Astrocyte (in vitro differentiated cells and primary cell): ENCODE data around the gene RPL13A. TPM values are rescaled to one million over a fixed set of nuclear protein-coding genes. Genes with fewer than 3 reads are reported as not detected.

Experiments
- DNase-seq: peaks from one replicate; pipeline ENCODE4 v3.0.0-alpha.2; 2010; ENCODE audit warnings: low read depth
- FAIRE-seq: peaks from 2 replicates; lab custom pipeline; 2011; peaks lifted over from hg19 to GRCh38; lab: Jason Lieb, UNC
- H2AFZ ChIP-seq: 2 replicates; pipeline ENCODE4 v1.6.0; 2012; ENCODE audit warnings: low read depth, low read length, inconsistent platforms
- H3K27ac ChIP-seq: 2 replicates; pipeline ENCODE4 v1.5.1; 2011; ENCODE audit warnings: low read depth, low read length, inconsistent platforms
- H3K27me3 ChIP-seq: 2 replicates; pipeline ENCODE4 v1.6.0; 2011; ENCODE audit warnings: low read length, inconsistent platforms; ENCODE audit not compliant: insufficient read depth
- H3K36me3 ChIP-seq: 2 replicates; pipeline ENCODE4 v1.5.1; 2011; ENCODE audit warnings: low read length, inconsistent platforms; ENCODE audit not compliant: insufficient read depth
- H3K4me1 ChIP-seq: 2 replicates; pipeline ENCODE4 v1.5.1; 2011; ENCODE audit warnings: low read length, inconsistent platforms; ENCODE audit not compliant: insufficient read depth
- H3K4me2 ChIP-seq: 2 replicates; pipeline ENCODE4 v1.6.0; 2012; ENCODE audit warnings: low read length, inconsistent platforms
- H3K4me3 ChIP-seq: 2 replicates; pipeline ENCODE4 v1.5.1; 2011; ENCODE audit warnings: low read depth, mild to moderate bottlenecking, low read length, inconsistent platforms; ENCODE audit not compliant: insufficient read depth
- H3K79me2 ChIP-seq: 2 replicates; pipeline ENCODE4 v1.6.0; 2012; ENCODE audit warnings: mild to moderate bottlenecking, low read length, inconsistent platforms; ENCODE audit not compliant: insufficient read depth
- H3K9ac ChIP-seq: 2 replicates; pipeline ENCODE4 v1.6.0; 2012; ENCODE audit warnings: mild to moderate bottlenecking, low read length, inconsistent platforms
- H3K9me3 ChIP-seq: 2 replicates; pipeline ENCODE4 v1.5.1; 2012; ENCODE audit warnings: low read depth, mild to moderate bottlenecking, low read length, inconsistent platforms; ENCODE audit not compliant: insufficient read depth
- H4K20me1 ChIP-seq: 2 replicates; pipeline ENCODE4 v1.6.0; 2012; ENCODE audit warnings: low read length, inconsistent platforms; ENCODE audit not compliant: insufficient read depth
- H3K27ac Mint-ChIP-seq: one replicate; pipeline ENCODE4 v1.8.0; 2021; ENCODE audit warnings: mild to moderate bottlenecking, mixed read lengths; ENCODE audit not compliant: unreplicated experiment
- H3K27me3 Mint-ChIP-seq: one replicate; pipeline ENCODE4 v1.8.0; 2021; ENCODE audit warnings: low read depth, mixed read lengths; ENCODE audit not compliant: unreplicated experiment
- H3K36me3 Mint-ChIP-seq: one replicate; pipeline ENCODE4 v1.8.0; 2021; ENCODE audit warnings: low read depth, mixed read lengths; ENCODE audit not compliant: unreplicated experiment
- H3K4me1 Mint-ChIP-seq: one replicate; pipeline ENCODE4 v1.8.0; 2021; ENCODE audit warnings: low read depth, mixed read lengths; ENCODE audit not compliant: unreplicated experiment
- H3K4me3 Mint-ChIP-seq: one replicate; pipeline ENCODE4 v1.8.0; 2021; ENCODE audit warnings: mild to moderate bottlenecking, moderate library complexity, mixed read lengths; ENCODE audit not compliant: unreplicated experiment
- H3K9me3 Mint-ChIP-seq: one replicate; pipeline ENCODE4 v1.8.0; 2021; ENCODE audit warnings: mild to moderate bottlenecking, mixed read lengths; ENCODE audit not compliant: unreplicated experiment
- EZH2 ChIP-seq: IDR thresholded peaks from 2 replicates; pipeline ENCODE4 v1.6.1; 2012; ENCODE audit warnings: mild to moderate bottlenecking, low read length, inconsistent platforms; ENCODE audit not compliant: insufficient read depth
- total RNA-seq: library from RNA; stranded (reverse); gene quantifications from 2 replicates; pipeline ENCODE4 v1.2.1, GENCODE V29; 2021
- TF ChIP-seq, protein P1 (sequence below): IDR thresholded peaks from 2 replicates; pipeline ENCODE4 v1.5.1; 2011; ENCODE audit warnings: low read depth, mild to moderate bottlenecking, inconsistent platforms, low read length, moderate library complexity; ENCODE audit not compliant: insufficient read depth

The RPL13A gene
- total RNA-seq, 1 donor from 2014 or later: 2,119 TPM

DNA sequence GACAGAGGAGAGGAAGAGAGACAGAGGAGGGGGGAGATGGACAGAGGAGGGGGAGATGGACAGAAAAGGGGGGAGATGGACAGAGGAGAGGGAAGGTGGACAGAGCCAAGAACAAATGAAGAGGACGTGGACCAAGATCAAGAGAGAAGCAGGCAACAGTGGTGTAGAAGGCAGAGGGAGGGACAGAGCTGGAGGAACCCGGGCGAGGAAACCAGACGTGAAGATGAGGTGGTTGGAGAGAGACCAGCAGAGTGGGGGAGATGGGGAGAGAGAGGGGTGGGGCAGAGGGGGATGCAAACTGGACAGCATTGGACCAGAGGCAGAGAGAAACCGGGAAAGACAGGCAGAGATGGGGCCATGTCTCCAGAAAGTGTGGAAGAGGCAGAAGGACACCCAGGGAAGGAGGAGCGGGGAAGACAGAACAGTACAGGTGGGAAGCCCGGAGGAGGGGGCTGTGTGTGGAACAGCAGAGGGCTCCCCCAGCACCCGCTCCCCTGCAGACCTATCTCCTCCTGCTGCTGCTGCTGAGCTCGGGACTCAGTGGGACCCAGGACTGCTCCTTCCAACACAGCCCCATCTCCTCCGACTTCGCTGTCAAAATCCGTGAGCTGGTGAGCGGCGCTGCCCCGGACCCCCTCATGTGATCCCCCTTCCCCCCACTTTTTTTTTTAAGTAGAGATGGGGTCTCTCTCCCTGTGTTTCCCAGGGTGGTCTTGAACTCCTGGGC, 12.1 kb upstream of the RPL13A start:
- Mint-ChIP-seq H3K4me3 (no peak overlapping the region), H3K36me3 (no peaks in the 10 kb centered on the region)
- FAIRE-seq: no peak

GRCh38 chr19:49475995-49476880, 11.2 kb upstream of the RPL13A start:
- Mint-ChIP-seq H3K4me1 (no peaks in the 10 kb centered on the region), H3K27me3 (peaks cover 28% of the 10 kb centered on the region), H3K9me3 (no peaks in the 10 kb centered on the region), H3K36me3 (no peaks in the 10 kb centered on the region), H3K4me3 (peak overlapping the region; percentile 57), H3K27ac (no peak overlapping the region)
- no peaks in the 10 kb centered on the region for H4K20me1 ChIP-seq
- peaks cover 4% of the 10 kb centered on the region for H3K4me1 ChIP-seq
- H3K79me2 ChIP-seq: no peaks in the 10 kb centered on the region
- H3K9ac ChIP-seq: no peak overlapping the region
- no peaks in the 10 kb centered on the region for H3K36me3 ChIP-seq
- H3K27me3 ChIP-seq: no peaks in the 10 kb centered on the region
- FAIRE-seq (no peak), DNase-seq (no peak)
- peak overlapping the region; percentile 69 for H2AFZ ChIP-seq
- H3K27ac ChIP-seq: no peak overlapping the region
- no peak for TF ChIP-seq EZH2
- TF ChIP-seq, protein P1, sequence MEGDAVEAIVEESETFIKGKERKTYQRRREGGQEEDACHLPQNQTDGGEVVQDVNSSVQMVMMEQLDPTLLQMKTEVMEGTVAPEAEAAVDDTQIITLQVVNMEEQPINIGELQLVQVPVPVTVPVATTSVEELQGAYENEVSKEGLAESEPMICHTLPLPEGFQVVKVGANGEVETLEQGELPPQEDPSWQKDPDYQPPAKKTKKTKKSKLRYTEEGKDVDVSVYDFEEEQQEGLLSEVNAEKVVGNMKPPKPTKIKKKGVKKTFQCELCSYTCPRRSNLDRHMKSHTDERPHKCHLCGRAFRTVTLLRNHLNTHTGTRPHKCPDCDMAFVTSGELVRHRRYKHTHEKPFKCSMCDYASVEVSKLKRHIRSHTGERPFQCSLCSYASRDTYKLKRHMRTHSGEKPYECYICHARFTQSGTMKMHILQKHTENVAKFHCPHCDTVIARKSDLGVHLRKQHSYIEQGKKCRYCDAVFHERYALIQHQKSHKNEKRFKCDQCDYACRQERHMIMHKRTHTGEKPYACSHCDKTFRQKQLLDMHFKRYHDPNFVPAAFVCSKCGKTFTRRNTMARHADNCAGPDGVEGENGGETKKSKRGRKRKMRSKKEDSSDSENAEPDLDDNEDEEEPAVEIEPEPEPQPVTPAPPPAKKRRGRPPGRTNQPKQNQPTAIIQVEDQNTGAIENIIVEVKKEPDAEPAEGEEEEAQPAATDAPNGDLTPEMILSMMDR: peak; percentile 48
- H3K4me3 ChIP-seq: no peak overlapping the region
- H3K9me3 ChIP-seq: no peaks in the 10 kb centered on the region
- peak overlapping the region; percentile 19 for H3K4me2 ChIP-seq

More for the DNA sequence above, 12.1 kb upstream of the RPL13A start:
- Histone ChIP-seq H3K4me3 (no peak overlapping the region), H2AFZ (no peak overlapping the region), H3K79me2 (no peaks in the 10 kb centered on the region), H3K36me3 (no peaks in the 10 kb centered on the region), H3K4me2 (peak overlapping the region; percentile 90), H3K9me3 (no peaks in the 10 kb centered on the region), H4K20me1 (no peaks in the 10 kb centered on the region), H3K4me1 (peaks cover 4% of the 10 kb centered on the region), H3K9ac (peak overlapping the region; percentile 81), H3K27ac (no peak overlapping the region), H3K27me3 (no peaks in the 10 kb centered on the region)
- no peak overlapping the region for H3K27ac Mint-ChIP-seq
- TF ChIP-seq, protein P1: no peak
- TF ChIP-seq EZH2: no peak
- H3K4me1 Mint-ChIP-seq: no peaks in the 10 kb centered on the region
- H3K9me3 Mint-ChIP-seq: no peaks in the 10 kb centered on the region
- peaks cover 28% of the 10 kb centered on the region for H3K27me3 Mint-ChIP-seq
- no peak for DNase-seq
